ENCODE data around the gene GRM4.

GRM4 gene

DNA sequence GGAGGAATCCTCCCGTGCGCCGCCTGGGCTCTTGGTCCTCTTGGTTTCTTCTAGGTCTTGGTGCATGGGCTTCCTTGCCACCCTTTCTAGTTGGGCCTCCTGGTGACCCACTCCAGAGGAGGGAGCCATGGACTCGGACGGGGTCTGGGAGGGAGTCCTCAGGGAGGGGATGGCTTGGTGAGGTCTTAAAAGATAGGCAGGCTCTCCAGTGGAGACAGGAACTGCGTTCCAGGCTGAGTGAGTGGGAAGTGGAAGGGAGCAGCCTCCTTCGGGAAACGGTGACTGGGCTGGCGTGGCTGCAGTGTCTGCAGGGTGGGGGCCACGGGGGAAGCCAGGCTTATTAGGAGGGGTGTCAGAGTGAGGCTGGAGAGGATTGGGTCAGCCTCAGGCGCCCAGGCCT is 152.8 kb downstream of the GRM4 start:
- peak in 1 of 2 donors; percentile 6 for DNase-seq
- H3K27ac Mint-ChIP-seq: peak overlapping the region in 1 of 2 donors; percentile 38
- H3K4me3 Mint-ChIP-seq: no peak overlapping the region
- peaks cover 0 to 7% of the 10 kb centered on the region in 2 donors for H3K9me3 Mint-ChIP-seq
- ATAC-seq: no peak
- no peaks in the 10 kb centered on the region for H3K4me1 Mint-ChIP-seq
- H3K27me3 Mint-ChIP-seq: peaks cover 17% of the 10 kb centered on the region

- DNase-seq (no peak), ATAC-seq (no peak)
- Mint-ChIP-seq H3K27ac (no peak overlapping the region), H3K4me3 (no peak overlapping the region), H3K27me3 (peaks cover 17% of the 10 kb centered on the region), H3K9me3 (peaks cover 0 to 4% of the 10 kb centered on the region in 2 donors), H3K4me1 (no peaks in the 10 kb centered on the region)
Observed at GRCh38 chr6:33992191-33992590, 153.7 kb downstream of the GRM4 start.

DNA sequence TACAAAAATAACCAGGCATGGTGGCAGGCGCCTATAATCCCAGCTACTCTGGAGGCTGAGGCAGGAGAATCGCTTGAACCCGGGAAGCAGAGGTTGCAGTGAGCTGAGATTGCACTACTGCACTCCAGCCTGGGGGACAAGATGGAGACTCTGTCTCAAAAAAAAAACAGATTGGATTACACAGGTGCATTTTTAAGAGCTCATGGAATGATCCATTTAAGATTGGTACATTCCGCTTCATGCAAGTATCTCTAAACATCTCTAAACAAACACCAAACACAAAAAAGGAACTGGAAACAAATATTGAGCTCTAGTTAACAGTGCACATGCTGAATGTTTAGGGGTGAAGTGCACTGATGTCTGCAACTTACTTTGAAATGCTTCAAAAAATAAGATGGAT is 154.3 kb downstream of the GRM4 start:
- Mint-ChIP-seq H3K4me1 (no peaks in the 10 kb centered on the region), H3K4me3 (no peak overlapping the region), H3K9me3 (no peaks in the 10 kb centered on the region), H3K27me3 (peaks cover 17% of the 10 kb centered on the region), H3K27ac (no peak overlapping the region)
- no peak for DNase-seq
- ATAC-seq: no peak

- no peak overlapping the region for H3K4me3 Mint-ChIP-seq
- H3K27me3 Mint-ChIP-seq: peaks cover 10% of the 10 kb centered on the region
- no peak for ATAC-seq
- H3K4me1 Mint-ChIP-seq: no peaks in the 10 kb centered on the region
- H3K9me3 Mint-ChIP-seq: no peaks in the 10 kb centered on the region
- DNase-seq: peak in 1 of 2 donors; percentile 4
- no peak overlapping the region for H3K27ac Mint-ChIP-seq
Observed at GRCh38 chr6:33990061-33990541, 155.8 kb downstream of the GRM4 start.

- peaks cover 10% of the 10 kb centered on the region for H3K27me3 Mint-ChIP-seq
- H3K4me1 Mint-ChIP-seq: no peaks in the 10 kb centered on the region
- no peaks in the 10 kb centered on the region for H3K9me3 Mint-ChIP-seq
- no peak overlapping the region for H3K27ac Mint-ChIP-seq
- H3K4me3 Mint-ChIP-seq: no peak overlapping the region
- DNase-seq (no peak), ATAC-seq (no peak)
Observed at GRCh38 chr6:33989016-33989854, 156.7 kb downstream of the GRM4 start.

GRCh38 chr6:33988121-33989015 is 157.5 kb downstream of the GRM4 start:
- DNase-seq: no peak
- Mint-ChIP-seq H3K27ac (no peak overlapping the region), H3K9me3 (no peaks in the 10 kb centered on the region), H3K4me3 (no peak overlapping the region), H3K4me1 (peaks cover 2% of the 10 kb centered on the region), H3K27me3 (peaks cover 10% of the 10 kb centered on the region)
- peak; percentile 15 for ATAC-seq

DNA sequence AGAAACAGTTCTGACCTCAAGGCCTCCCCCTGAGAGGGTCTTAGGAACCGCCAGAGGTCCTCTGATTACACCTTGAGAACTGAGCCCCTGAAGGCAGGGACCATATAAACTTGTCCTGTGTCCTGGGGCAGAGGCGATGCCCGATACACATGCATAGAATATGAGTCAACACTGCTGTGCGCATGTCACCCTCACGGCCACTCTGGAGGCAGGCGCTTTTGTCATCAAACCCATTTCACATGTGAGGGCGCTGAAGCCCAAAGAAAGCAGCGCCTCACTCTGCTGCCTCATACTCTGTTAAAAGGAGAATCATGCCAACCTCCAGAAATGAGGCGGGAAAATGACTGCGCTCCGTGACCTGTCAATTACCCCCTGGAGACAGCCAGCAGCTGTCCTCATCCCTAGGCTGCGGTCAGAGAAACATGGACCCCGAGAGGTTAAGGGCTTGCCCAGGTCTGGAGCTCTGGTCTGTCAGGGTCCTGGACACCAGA is 158.3 kb downstream of the GRM4 start:
- Mint-ChIP-seq H3K27ac (no peak overlapping the region), H3K4me1 (peaks cover 6% of the 10 kb centered on the region), H3K4me3 (no peak overlapping the region), H3K27me3 (peaks cover 3% of the 10 kb centered on the region), H3K9me3 (no peaks in the 10 kb centered on the region)
- DNase-seq (peak in 1 of 2 donors; percentile 4), ATAC-seq (no peak)

- no peaks in the 10 kb centered on the region for H3K27me3 Mint-ChIP-seq
- H3K9me3 Mint-ChIP-seq: no peaks in the 10 kb centered on the region
- no peak for ATAC-seq
- H3K4me3 Mint-ChIP-seq: no peak overlapping the region
- peaks cover 6% of the 10 kb centered on the region for H3K4me1 Mint-ChIP-seq
- peak in 1 of 2 donors; percentile 0 for DNase-seq
- H3K27ac Mint-ChIP-seq: no peak overlapping the region
Observed at GRCh38 chr6:33985947-33986346, 159.9 kb downstream of the GRM4 start.

DNA sequence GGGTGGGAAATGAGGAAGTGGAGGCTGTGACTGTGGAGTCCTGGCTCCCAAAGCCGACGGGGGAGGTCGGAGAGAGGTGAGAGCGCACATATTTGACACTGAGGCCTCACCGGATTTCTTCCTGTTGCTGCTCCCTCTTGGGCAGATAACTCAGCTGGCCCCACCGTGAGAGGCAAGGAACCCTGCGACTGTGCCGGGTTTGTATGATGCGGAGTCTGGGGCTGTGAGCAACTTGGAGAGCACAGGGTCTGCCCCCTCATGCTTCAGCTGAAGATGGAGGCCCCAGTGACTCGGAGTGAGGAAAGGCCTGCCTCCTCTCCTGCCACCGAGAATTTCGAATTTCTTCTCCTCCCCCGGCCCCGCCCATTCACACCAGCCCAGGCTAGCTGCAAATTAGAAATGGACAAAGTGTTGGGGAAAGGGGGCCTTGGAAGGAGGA is 160.6 kb downstream of the GRM4 start:
- Mint-ChIP-seq H3K4me3 (no peak overlapping the region), H3K4me1 (peaks cover 6% of the 10 kb centered on the region), H3K27me3 (no peaks in the 10 kb centered on the region), H3K27ac (peak overlapping the region in 1 of 2 donors; percentile 22), H3K9me3 (no peaks in the 10 kb centered on the region)
- ATAC-seq (no peak), DNase-seq (peak in 1 of 2 donors; percentile 0)

GRCh38 chr6:33984466-33985312 is 161.2 kb downstream of the GRM4 start:
- H3K4me1 Mint-ChIP-seq: peaks cover 6% of the 10 kb centered on the region
- H3K4me3 Mint-ChIP-seq: no peak overlapping the region
- ATAC-seq: no peak
- DNase-seq: peak in 1 of 2 donors; percentile 2
- no peak overlapping the region for H3K27ac Mint-ChIP-seq
- no peaks in the 10 kb centered on the region for H3K27me3 Mint-ChIP-seq
- no peaks in the 10 kb centered on the region for H3K9me3 Mint-ChIP-seq

GRCh38 chr6:33983721-33984465 is 162.0 kb downstream of the GRM4 start:
- H3K4me1 Mint-ChIP-seq: peaks cover 7% of the 10 kb centered on the region
- H3K9me3 Mint-ChIP-seq: no peaks in the 10 kb centered on the region
- ATAC-seq (no peak), DNase-seq (peak in 1 of 2 donors; percentile 6)
- no peak overlapping the region for H3K27ac Mint-ChIP-seq
- no peaks in the 10 kb centered on the region for H3K27me3 Mint-ChIP-seq
- H3K4me3 Mint-ChIP-seq: no peak overlapping the region

DNA sequence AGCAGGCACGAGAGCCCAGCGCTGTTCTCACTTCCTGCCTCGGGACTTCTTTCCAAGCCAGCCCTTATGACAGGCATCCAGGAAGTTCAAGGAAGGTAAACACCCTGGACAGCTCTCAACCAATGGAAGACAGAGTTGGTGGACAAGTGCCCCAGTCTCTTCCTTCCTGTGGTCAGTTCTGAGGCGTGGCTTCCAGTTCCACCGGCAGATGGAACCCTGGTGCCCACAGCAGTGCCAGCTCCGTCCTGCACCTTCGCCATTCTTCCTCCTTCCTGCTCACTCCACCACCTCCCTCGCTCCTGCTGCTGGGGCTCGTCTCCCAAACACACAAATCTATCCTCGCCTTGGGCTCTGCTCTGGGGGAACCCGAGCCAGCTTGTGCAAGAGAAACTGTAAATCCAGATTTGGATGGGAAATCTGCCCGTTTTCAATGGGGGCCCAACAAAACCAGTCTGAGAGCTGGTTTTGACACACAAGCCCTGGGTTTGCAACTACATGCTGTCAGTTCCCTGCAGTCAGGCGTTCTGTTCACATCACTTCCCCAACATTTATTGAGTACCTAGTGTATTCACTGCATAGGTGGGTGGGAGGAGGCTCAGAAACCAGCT is 162.7 kb downstream of the GRM4 start:
- no peak overlapping the region for H3K27ac Mint-ChIP-seq
- peaks cover under 1% of the 10 kb centered on the region for H3K27me3 Mint-ChIP-seq
- DNase-seq (peak in 1 of 2 donors; percentile 2), ATAC-seq (no peak)
- peaks cover 14% of the 10 kb centered on the region for H3K4me1 Mint-ChIP-seq
- no peak overlapping the region for H3K4me3 Mint-ChIP-seq
- H3K9me3 Mint-ChIP-seq: no peaks in the 10 kb centered on the region

- H3K27me3 Mint-ChIP-seq: peaks cover 14% of the 10 kb centered on the region
- no peak overlapping the region for H3K27ac Mint-ChIP-seq
- H3K4me1 Mint-ChIP-seq: peaks cover 21% of the 10 kb centered on the region
- no peaks in the 10 kb centered on the region for H3K9me3 Mint-ChIP-seq
- DNase-seq: peak in 1 of 2 donors; percentile 2
- no peak overlapping the region for H3K4me3 Mint-ChIP-seq
- ATAC-seq: no peak
Observed at GRCh38 chr6:33981861-33982260, 164.0 kb downstream of the GRM4 start.

- ATAC-seq (no peak), DNase-seq (peak in 1 of 2 donors; percentile 8)
- Mint-ChIP-seq H3K9me3 (no peaks in the 10 kb centered on the region), H3K27ac (no peak overlapping the region), H3K27me3 (peaks cover 18% of the 10 kb centered on the region), H3K4me3 (no peak overlapping the region), H3K4me1 (peaks cover 21% of the 10 kb centered on the region)
Observed at GRCh38 chr6:33981421-33981820, 164.5 kb downstream of the GRM4 start.
